Activated CD4-positive, alpha-beta T cell treated with anti-CD3 and anti-CD28 coated beads, Interleukin-2, Interleukin-4, amounts not matched to agents 100 ng/mL and 50 ng/mL, durations not matched to agents 16 hours and 8 hours (primary cell): ENCODE measurements around the gene TMEM184A.
A peak's percentile ranks its signal among the peaks of the same experiment; 100 is the strongest.

Source experiments
- DNase-seq: peaks from one replicate; pipeline ENCODE4 v3.0.0-alpha.2; 2020; ENCODE audit warnings: low spot score

TMEM184A gene

DNA sequence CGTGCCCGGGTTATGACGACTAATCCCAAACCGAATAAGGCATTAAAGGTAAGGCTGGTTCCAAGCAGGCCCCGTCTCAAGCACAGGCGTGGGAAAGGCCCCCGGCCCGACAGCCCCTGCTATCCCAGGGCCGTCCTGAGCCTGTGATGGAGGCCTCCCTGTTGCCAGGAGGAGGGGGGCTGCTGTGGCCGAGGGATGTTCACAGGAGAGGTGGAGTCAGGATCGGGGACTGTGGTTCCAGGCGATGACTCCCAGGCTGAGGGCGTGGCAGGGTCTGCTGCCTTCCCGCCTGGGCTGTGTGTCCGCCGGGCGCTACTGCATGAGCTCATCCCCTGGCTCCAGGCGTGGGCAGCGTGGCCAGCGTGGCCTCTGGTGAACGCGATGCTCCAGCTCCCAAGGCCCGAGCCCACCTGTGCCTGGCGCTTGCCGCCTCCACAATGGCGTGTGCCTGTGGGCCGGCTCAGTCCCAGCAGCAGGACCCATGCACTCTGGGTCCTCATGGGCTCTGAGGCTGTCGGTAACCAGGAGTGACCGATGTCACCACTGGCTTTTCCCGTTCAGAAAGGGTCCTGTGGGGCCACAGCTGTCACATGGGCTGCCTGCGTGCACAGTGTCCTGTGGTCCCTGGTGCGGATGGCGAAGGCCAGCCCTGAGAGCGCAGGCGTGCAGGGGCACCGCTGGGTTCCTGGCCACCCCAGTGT lies 16.7 kb downstream of the TMEM184A start:
- DNase-seq: no peak

DNA sequence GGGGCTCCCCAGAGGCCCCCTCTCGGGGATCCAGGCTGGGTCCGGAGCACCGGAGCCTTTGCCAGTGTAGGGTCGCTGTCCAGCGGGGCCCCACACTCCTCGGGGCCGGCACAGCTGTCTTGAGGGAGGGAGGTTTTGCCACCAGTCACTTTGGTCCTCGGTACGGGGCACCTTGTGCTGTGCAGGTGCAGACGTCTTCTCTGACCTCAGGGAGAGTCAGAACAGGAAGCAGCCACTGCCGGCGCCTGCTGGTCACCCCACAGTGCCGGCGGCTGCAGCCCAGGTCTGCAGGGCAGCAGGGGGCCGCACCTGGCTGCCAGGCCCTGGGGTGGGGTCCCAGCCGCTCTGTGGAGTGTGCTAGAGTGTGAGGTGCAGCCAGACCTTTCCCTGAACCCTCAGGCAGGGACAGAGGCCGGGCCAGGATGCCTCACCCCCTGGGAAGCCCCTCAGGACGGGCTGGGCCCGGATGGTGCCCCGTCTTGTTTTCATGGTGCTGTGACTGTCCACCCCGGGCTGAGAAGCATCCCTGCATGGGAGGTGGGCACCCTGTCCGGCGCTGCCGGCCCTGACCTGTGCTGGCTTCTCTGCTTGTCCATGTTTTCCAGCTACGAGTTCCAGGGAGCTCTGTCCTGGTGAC lies 17.3 kb downstream of the TMEM184A start:
- DNase-seq: no peak

DNA sequence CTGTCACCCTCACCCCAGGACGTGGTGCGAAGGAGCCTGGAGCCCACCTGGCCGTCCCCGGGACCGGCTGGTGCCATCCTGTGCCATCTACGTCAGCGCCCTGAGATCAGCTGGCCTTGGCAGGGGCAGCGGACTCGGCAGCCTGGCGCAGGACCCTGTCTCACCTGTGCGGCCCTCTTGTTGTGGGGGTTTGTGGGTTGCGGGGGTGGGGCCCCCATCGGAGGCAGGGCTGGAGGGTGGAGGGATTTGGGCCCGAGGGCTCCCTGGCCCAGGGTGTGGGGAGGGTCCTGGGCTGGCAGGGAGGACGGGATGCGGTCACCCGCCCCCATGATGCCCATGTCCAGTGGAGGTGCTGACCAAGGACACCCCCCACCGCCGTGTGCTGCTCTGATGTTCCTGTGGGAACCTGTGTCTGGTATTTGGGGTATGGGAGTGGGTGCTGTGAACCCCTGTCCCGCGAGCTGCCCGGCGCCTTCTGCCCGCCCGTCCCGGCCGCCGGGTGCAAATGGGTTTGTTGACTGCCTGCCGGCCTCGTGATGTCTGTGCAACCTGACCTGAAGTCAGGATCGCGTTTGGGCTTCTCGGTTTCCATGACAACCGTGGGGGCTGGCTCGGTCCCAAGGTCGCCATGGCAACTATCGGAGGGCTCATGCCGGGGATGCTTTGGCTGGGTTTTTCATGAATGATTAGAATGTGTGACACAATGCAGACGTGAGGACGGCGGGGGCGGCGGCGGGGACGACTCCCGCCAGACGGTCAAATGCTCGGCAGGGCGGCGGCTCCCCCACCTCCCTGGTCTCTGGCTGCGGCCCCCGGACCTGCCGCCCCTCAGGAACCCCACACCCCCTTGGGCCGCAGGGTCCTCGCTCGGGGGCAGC lies 18.2 kb downstream of the TMEM184A start:
- DNase-seq: no peak

DNA sequence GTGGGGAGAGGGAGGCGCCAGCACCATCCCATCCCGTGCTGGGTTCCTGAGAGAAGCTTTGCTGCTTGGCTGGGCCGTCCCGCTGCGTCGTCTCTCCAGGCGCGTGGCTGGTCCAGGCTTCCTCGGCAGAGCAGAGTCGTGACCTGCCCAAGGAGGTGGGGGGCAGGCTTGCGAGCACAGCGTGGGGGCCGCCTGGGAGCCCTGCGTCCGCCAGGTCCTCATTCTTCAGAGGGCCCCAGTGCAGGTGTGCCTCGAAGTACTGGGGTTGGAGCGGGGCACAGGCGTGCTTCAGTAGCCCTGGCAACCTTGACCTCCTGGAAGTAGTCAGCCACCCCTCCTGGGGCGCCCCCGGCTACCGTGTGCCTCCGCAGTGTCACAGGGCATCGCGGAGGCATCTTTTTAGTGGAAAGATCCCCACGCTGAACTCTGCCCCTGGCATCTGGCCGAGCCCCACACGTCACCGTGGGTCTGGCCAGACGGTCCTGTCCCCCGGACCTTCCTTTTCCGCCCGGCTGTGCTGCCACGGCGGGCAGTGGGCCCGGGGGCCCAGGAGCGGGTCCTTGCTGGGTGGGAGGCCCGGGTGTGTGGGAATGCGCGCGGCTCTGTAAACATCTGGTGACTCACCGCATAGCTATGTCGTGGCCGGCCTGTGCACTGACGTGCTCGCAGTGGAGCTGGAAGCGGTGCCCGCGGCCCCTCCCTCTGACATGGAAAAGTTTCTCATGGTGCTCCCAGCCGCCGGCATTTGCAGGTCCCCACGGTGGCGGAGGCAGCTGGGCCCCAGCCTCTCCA lies 19.1 kb downstream of the TMEM184A start:
- DNase-seq: no peak

DNA sequence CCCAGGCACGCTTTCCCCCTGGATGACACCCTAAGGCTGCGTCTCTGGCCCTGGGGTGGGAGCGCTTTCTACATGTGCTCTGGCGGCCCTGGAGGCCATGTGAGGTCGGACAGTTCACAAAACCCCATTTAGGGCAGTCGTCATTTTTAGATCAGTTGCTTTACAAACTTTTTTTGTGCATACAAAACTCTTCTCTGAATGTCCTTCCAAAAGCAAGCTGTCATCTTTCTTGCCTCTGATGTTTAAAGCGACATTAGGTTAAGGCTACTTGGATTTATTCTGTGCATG lies 19.6 kb downstream of the TMEM184A start:
- DNase-seq: no peak

DNA sequence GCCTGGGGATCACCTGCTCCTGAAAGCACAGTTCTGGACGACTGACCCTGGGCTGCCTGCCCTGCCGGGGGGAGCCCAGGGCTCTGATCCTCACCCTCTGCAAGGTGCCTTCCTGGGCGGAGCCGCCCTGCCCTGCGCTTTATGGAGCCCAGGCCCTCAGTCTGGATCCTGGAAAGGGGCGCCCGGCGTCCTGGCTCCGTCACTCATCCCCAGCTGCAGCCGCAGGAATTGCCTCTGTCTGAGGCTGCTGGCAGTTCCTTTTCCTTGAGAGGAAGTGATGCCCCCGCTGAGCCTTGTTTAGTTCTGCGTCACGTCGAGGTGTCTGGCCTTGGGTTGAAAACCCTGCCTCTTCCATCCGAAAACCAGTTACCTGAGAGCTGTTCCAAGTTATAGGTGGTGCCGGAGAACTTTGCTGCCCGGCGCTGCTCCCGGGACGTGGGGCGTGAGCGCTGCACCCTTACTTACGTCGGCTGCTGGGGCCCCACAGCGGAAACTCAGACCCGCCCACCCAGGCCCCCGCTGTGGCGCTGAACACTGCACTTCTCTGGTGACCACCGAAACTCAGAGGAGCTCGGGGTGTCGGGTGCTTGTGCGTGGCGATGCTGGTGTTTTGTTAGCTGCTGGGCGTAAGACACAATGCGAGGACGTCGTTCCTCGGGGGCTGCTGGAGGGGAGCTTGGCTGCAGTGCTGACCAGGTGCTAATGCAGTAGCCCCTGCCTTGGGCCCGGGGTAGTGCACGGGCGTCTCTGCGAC lies 20.1 kb downstream of the TMEM184A start:
- no peak for DNase-seq

DNA sequence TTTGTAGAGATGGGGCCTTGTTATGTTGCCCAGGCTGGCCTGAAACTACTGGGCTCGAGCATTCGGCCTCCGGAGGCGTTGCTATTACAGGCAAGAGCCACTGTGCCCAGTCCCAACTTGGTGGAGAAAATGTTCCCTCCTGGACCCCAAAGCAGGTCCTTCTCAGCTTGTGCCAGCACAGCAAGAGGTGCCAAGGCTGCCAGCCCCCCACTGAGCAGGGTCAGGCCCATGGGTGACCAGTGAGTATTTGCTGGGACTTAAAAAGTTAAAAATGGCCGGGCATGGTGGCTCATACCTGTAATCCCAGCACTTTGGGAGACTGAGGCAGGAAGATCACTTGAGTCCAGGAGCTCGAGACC lies 20.9 kb downstream of the TMEM184A start:
- no peak for DNase-seq

DNA sequence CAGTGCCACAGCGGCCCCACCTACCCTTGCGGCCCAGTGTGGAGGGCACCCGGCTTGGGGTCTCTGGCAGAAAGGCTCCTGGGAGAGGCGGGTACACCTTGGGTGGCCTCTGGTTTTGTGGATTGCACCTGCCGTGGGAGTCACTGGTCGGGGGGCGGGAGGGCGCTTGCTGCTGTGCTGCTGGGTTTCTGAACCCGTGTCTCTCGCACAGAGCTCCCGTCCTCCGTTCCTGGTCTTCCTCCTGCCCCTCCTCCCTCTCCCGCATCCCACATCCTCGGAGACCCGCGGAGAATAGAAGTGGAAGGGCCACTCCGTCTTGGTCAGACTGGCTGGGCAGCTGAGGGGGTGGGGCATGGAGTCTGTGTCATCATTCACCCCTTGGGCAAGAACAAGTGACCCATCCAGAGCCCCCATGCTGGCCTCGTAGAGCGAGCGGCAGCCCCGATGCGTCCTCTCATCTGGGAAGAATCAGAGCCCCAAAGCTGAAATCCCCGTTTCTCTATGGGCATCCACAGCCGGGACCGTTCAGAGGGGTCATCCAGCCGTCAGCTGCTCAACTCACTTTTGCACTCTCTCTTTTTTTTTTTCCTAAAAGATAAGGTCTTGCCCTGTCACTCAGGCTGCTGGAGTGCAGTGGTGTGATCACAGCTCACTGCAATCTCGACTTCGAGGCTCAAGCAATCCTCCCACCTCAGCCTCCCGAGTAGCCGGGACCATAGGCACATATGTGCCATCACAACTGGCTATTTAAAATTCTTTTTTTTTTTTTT lies 21.5 kb downstream of the TMEM184A start:
- no peak for DNase-seq

DNA sequence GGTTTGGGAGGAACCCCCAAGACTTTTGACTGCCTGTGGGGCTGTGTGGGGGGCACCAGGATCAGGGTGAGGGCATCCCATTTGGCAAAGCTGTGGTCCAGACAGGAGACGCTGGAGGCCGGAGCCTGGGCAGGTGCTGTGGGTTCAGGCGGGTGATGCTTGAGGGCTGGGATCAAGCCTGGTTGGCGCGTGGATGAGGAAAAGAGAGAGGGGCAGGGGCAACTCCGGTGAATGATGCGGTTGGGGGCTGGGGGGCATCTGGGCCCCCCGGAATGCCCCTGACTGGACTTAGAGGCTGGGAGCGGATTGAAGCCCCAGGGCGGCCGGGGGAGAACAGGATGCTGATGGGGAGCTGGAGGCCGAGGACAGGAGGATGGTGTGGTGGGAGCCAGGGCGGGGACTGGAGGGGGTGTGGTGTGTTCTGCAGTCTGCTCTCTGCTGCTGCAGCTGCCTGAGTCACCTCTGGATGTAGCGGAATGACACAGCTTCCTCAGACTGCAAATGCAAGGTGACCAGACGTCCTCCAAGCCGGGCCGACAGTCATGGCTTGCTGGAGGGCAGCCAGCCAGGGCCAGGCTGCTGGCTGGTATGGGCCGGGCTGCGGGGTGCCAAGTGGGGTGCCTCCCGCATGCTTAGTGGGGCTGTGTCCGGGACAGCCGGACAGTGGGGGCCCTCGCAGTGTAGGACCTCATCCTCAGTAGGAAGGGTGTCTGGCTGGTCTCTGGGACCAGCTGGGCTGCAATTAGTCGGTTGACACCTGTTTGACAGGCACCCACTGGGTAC lies 22.3 kb downstream of the TMEM184A start:
- DNase-seq: peak; percentile 69

DNA sequence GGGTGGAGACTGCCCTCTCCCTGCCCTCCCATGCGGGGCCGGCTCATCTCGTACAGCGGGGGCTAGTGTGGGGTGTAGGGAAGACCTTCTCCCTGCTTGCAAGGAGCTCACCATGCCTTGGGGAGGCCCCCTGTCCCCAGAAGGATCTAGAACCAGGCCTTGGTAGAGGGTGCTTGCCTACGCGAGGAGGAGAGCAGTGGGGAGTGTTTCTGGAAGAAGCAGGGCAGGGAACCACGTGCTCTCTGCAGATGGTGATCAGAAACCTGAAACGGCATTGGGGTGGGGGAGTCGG lies 22.8 kb downstream of the TMEM184A start:
- no peak for DNase-seq

DNA sequence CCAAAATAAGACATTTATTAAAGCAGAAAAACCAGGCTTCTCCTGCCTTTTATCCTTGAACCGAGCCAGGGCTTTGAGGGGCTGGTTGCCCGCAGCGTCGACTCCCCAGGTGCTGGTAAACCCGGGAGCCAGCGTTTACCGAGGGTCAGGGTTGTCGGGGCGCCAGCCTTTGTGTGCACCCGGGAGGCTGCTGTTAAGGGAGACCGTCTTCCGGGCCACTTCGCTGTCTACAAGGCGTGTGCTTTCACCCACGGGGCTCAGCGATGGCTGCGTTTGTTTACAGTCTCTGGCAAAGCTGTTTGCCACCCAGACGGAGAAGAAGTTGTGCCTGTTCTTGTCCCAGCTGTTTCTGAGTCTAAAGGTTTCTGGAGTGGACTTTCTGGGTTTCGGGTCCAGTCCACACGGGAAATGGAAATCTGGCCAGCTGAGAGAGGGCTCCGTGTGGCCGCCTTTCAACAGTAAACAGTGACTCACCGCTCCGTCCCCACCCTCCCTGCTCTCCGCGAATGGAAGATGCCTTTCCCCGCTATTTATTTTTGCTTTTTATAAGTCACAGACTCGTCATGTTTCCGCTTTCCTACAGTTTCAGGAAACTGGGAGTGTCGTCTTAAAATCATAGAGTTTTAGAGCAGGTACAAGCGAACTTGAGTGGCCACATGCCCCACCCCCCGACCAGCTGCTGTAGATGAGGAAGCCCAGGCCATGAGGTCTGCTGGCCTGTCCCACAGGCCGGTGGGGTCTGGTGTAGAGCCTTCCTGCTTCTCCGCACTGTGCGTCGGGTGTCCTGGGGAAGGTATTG lies 23.4 kb downstream of the TMEM184A start:
- peak; percentile 66 for DNase-seq

DNA sequence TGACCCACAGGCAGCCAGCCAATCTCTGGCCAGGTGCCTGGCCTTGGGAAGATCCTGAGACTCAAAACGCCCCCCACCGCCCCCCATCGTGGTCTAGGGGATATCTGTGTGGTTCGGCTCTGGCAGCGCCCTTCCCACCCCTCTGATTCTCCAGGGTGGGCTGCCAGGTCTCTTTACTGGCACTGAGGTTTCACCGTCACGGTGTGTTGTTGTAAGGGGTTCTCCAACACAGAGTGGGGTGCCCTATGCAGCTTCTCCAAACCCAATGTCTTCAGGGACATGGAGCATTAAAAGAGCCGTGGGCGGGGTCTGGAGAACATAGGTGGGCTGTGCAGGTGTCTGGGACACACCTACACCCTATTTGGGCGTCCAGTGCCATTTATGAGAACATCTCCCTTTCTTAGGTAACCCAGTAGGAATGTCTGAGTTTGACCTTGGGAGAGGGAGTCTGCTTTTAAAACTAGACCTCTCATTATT lies 24.0 kb downstream of the TMEM184A start:
- no peak for DNase-seq

DNA sequence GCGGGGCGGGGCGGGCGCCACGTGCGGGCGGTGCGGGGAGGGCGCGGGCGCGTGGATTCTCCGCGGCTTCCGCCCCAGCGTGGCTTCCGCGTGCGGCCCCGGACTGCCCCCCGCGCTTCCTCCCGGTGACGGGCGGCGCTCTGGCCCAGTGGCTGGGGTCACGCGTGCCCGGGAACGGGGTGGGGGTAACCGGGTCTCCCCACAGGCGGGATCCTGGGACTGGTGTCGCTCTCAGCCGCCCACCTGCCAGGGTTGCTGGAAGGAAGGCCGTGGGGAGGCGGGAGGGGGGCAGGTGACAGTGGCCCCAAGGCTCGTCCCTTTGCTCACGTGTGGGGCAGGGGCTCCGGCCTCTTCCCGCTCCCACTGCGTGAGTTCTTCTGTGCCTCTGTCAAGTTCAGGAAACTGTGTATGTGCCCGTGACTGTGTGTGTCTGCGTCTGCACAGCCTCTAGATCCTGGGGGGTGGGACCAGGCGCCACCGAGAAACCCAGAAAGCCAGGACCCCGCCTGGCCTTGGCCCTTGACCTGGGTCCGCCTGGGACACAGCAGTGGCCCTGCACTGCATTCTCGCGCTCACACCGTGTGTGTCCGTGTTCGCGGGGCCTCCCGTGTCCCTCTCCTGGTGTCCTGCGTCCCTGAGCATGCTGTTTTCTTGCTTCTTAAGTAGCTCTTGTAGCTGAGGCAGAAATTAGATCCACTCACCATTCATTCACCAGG lies 24.6 kb downstream of the TMEM184A start:
- no peak for DNase-seq

DNA sequence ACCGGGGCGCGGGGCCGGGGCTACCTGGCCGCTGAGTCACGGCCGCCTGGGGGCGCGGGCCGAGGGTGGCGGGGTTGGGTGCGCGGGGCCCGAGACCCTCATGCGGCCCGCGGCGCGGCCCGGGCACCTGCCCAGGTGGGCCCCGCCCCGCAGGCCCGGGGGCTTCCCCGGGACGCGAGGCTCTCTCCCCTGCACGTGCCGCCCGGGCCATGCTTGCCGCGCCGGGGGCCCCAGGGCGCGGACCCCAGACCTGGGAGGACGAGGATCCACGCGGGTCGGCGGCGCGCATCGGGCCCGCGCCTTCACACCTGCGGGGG lies 25.1 kb downstream of the TMEM184A start:
- no peak for DNase-seq

DNA sequence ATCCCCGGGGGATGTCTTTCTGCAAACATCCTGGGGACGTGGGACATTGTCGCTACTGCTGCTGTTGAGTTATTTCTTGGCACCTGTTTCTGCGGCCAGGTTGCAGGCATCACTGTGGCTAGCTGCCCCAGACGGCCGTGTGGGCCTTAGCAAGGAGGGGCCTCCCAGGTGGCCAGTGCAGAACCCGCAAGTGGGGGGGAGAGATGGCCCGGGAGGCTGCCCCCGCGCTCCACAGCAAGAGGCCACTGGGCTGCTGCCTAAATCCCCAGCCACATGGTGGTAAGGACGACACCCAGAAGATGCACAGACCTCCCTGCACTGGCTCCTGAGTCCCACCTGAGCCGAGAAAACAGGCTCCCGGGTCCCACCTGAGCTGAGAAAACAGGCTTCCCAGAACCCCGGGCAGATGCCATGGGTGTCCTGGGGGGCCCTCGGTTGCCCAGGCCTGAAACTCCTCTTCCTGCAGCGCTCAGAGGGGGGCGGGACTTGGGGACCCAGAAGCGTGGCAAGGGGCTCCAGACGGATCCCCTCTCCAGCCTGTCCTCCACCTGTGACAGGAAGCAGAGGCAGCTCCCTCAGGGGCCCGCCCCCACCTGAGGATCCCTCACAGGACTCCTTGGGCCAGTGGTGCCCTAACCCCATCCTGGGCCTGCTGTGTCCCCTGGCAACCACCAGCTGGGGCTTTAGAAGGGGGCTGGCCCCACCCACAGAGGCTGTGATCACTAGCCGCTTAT lies 26.5 kb downstream of the TMEM184A start:
- no peak for DNase-seq

DNA sequence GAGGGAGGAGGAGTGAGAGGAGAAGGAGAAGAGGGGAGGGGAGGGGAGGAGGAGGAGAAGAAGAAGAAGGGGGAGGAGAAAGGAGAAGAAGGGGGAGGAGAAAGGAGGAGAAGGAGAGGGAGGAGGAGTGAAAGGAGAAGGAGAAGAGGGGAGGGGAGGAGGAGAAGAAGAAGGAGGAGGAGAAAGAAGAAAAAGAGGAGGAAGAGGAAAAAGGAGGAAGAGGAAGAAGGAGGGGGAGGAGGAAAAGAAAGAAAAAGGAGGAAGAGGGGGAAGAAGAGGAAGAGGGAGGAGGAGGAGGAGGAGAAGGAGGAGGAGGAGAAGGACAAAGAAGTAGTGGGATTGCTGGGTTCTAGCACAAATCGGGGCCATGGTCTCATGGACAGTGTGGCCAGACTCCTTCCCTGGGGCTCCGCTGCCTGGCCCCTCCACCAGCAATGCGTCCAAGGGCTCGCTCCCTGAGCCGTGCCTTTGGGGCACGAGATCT lies 29.7 kb downstream of the TMEM184A start:
- no peak for DNase-seq

DNA sequence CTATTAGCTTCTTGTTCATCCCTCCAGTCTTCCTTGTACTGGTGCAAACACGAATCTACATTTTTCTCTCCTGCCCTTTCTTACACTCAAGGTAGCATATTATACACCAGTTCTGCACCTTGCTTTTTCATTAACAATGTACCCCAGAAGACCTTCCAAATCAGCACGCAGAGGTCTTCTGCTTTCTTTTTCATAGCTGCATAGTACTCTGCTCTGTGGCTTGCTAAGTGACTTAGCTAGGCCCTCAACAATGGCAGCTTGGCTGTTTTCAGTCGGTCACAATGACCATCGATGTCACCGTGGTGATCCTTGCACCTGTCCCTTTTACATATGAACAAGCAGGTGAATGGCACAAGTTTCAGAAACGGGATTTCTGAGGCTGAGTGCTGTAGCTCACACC lies 30.6 kb downstream of the TMEM184A start:
- no peak for DNase-seq

DNA sequence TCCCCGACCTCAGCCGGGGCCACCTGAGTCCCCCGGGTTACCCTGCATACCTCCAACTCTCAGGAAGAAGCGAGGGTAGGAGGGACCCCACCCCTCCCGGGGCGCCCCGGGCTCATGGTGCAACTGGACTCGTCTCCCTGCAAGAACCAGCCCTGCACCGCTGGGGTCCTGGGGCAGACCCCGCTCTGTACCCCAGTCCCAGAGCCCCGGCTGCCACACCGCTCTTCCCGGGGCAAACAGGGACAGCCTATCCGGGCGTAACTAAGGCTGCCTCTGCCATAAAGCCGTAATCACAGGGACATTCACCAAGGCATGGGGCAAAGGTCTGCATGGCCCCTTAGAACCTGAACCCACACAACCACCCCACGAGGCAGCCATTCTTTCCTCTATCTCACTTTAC lies 32.2 kb downstream of the TMEM184A start:
- DNase-seq: no peak
